Measurements from ENCODE around the gene ECEL1. TPM values are rescaled to one million over a fixed set of nuclear protein-coding genes. Genes with fewer than 3 reads are reported as not detected.

Gene ECEL1
- total RNA-seq, 2 donors from 2014 or later: 0.52 to 2.8 TPM

DNA sequence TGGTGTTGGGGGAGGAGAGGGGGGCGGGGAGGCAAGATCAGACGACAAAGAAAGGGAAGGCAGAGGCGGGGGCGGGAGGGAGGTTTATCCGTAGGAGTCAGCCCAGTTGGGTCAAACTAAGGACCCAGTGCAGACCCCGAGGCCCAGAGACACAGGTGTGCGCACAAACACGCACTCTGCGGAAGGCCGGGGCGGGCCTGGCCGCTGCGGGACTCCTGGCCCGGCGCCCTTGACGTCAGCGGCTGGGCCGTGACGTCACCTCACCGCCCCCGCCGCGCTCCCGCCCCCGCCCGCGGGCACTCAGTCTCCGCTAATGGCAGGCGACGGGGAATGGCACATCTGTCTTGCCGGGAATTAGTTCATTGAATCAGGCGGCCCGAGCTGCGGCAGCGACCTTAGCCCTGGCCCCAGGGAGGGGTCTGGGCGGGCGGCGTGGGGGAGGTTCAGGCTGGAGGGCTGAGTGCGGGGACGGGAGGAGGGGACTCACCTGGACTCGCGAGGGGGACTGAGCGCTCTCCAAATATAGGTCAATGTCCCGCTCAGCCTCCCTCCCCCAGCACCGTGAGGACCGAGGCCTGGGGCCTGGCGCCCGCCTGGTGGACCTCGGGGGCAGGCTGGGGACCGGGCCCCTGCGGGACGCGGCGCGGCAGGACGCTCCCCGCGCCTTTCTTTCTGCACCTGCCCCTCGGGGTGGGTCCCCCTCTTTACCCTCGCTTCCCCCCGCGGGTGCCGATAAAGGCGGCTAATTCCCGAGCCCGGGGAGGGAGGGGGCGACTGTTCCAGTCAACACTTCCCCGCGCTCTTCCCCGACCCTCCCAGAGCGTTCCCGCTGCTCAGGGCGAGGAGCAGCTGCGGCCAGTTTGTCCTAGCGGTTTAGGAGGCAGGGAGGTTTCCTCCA is 15.5 kb upstream of the ECEL1 start:
- no peak for DNase-seq (ENCODE audit: low spot score)
- intact Hi-C loops (cut with DNase I): no loop called here

DNA sequence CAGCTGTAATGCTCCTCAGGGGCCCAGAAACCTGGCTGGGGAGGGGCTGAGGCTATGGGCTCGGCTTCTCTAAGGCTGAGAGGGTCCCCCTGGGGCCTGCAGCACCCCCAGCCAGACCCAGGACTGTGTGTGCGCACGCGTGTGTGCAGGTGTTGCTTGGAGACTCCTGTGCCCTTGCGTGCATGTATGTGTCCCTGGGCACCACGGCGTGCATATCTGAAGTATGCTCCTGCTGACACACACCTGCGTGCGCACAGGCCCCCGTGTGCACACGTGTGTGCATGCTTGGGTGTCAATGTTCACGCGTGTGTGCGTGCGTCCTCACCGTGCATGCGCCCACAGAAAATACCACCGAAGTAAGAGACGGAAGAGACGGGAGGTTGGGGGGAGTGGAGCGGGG is 14.9 kb upstream of the ECEL1 start:
- intact Hi-C loops (cut with DNase I): no loop called here
- no peak for DNase-seq (ENCODE audit: low spot score)

GRCh38 chr2:232501794-232502390 is 14.3 kb upstream of the ECEL1 start:
- intact Hi-C loops (cut with DNase I): no loop called here
- DNase-seq (ENCODE audit: low spot score): no peak

DNA sequence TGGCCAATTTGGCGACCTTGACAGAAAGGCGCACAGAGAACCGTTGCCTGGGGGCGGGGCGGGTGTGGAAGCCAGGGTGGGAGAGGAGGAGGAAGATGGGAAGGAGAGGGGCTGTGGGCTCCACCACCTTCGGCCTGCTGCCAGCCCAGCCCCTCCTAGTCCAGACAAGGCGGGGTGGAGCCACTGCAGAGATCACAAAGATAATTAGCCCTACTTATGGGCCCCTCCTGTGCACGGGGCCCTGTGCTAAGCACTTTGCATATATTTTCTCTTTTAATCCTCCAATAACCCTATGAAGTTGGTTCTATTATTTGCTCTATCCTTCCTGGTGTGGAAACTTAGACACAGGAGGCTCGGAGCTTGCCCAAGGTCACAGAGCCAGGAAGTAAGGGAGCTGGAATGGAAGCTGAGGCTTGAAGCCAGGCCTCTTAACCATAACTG is 13.7 kb upstream of the ECEL1 start:
- no peak for DNase-seq (ENCODE audit: low spot score)
- intact Hi-C loops (cut with DNase I): no loop called here

GRCh38 chr2:232498452-232498851 is 10.8 kb upstream of the ECEL1 start:
- no peak for DNase-seq (ENCODE audit: low spot score)
- intact Hi-C loops (cut with DNase I): no loop called here

- intact Hi-C loops (cut with DNase I): no loop called here
- no peak for DNase-seq (ENCODE audit: low spot score)
Observed at GRCh38 chr2:232497348-232497747, 9.7 kb upstream of the ECEL1 start.

DNA sequence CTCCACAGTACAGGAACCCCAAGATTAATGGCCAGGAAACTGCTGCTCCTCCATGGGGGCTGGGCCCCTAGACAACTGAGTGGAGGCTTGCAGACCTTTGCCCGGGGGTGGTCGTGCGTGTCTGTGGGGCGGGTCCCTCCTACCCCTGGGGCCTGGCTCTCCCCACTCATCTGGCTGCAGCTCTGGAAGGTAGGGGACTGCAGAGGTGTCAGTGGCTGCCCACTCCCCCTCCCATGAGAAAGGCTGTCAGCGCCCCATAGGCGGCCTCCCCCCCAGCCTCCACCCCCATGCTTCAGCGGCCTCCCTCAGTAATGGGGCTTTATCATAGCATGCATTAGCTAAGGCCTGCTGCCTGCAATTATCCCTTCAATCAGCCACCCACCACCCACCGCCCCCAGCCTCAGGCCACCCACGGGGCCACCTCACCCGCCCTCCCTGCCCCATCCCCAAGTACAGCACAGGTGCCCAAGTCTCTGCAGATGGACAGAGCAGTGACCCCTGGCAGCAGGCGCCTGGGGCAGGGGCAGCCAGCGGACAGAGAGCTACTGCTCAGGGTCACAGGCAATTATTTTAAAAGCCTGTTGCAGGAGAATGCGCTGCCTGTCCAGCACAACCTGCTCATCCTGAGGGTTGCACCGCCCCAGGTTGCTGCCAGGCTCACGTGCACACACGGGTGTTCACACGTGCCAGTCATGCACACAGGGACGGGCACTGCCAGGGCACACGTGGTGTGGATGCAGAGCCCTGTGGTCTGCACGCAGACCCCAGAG is 9.1 kb upstream of the ECEL1 start:
- intact Hi-C loops (cut with DNase I): no loop called here
- no peak for DNase-seq (ENCODE audit: low spot score)

DNA sequence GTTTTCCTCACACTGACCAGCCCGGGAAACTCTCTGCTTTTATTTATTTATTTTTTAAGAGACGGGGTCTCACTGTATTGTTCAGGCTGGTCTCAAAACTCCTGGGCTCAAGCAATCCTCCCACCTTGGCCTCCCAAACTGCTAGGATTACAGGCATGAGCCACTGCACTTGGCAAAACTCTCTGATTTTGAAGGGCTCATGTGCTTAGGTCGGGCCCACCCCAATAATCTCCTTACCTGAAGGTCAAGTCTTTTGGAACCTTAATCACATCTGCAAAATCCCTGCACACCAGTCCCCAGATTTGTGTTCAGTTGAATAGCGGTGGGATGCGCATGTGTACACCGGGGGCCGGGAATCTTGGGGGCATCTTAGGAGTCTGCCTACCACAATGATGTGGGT is 7.7 kb upstream of the ECEL1 start:
- intact Hi-C loops (cut with DNase I): no loop called here
- DNase-seq (ENCODE audit: low spot score): no peak

- no peak for DNase-seq (ENCODE audit: low spot score)
- intact Hi-C loops (cut with DNase I): no loop called here
Observed at GRCh38 chr2:232494542-232494941, 6.9 kb upstream of the ECEL1 start.

- intact Hi-C loops (cut with DNase I): no loop called here
- DNase-seq (ENCODE audit: low spot score): peak; percentile 55
Observed at GRCh38 chr2:232493701-232494474, 6.3 kb upstream of the ECEL1 start.

- peak; percentile 66 for DNase-seq (ENCODE audit: low spot score)
- intact Hi-C loops (cut with DNase I): no loop called here
Observed at GRCh38 chr2:232492963-232493700, 5.5 kb upstream of the ECEL1 start.

DNA sequence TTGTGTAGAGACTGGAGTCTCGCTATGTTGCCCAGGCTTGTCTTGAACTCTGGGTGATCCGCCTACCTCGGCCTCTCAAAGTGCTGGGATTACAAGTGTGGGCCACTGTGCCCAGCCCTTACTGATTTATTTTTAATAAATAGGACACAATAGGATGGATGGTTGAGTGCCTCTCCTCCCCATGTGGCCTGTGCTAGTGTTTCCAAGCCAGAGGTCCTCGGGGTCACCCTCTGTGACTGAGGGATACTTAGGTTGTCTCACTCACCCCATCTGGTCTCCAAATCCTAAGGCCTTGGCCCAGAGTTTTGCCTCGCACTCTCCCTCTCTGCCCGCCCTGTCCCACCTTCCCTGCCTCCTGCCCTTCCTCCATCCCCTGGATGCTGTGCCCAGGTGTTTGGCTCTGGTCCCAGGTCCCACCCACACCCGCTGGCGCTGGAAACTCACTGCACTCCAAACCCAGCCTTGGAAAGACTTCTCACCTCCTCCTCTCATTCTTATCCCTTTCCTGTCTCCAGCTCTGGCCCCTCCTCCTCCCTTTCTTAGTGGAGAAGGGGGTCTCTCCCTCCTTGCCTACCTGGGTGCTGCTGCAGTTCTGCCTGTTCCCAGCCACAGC is 4.7 kb upstream of the ECEL1 start:
- intact Hi-C loops (cut with DNase I): no loop called here
- peak; percentile 59 for DNase-seq (ENCODE audit: low spot score)

- intact Hi-C loops (cut with DNase I): no loop called here
- peak; percentile 47 for DNase-seq (ENCODE audit: low spot score)
Observed at GRCh38 chr2:232491139-232491780, 3.6 kb upstream of the ECEL1 start.

DNA sequence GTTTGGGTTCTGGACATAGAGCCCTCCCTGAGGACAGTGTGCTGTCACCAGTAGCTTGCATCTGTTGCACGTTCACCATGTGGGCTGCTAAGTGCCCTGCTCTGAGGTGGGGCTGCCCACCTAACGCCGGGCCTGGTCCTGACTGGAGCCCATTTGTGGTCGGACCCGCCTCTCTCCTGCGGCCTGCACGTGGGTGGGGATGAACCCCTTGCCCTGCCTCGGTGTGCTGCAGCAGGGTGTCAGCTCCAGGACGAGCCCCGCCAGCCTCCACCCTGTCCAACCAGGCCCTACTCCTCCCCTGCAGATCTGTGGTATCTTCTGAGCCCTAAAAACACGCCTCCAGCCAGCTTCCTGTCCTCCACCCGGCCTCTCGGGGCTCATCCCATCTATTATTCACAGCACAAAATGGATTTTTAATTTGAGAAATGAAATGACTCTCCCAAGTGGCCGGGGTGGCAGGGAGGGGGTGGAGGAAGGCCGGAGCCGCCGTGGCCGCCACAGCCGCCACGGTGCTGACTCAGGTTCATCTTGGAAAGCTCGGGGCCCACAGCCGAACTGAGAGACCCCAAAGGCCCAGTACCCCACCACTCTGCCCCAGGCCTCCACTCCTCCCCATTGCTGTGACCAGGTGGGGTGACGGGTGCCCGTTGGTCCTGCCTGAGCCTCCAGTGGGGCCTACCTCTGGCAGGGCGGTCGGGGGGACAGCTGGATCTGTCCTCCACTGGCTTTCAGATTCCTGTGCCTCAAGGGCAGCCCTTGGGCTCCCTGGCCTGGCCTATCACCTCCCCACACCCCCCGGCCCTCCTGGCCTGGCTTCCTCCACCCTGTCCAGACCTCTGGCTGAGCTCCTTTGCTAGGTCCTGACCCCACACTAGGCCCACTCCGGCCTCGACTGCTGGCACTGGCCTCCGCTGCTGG is 2.8 kb upstream of the ECEL1 start:
- peak; percentile 77 for DNase-seq (ENCODE audit: low spot score)
- intact Hi-C loops (cut with DNase I): no loop called here

DNA sequence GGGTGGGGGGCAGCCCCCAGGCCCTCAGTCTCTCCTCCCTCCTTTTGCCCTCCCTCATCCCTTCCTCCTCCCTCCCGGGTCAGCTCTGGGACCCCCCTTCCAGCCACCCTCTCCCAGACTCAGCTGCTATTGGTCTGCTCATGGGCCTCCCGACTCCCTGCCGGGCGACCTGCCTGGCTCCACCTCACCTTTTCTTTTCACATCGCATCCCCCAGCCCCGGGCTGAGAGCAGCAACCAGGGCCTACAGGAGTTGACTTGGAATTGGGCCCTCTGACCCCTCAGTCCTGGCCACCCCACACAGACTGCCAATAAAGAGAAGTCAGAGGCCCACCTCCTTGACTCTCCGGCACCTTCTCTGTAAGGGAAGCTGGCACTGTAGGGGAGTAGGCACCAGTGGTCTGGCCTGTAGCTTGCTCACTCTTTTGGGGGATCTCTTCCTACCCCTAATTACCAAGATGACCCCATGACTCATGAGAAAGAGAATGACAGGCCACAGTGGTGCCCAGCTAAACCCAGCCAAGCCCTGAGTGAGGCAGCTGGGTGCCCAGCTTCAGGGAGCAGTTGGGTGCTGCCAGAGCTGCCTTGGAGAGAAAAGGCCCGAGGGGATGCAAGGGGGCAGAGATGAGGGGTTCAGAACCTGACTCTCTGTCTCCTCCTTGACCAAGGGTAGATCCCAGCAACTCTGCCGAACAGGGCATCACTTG is 2.0 kb upstream of the ECEL1 start:
- intact Hi-C loops (cut with DNase I): no loop called here

GRCh38 chr2:232488721-232489300 is 1.2 kb upstream of the ECEL1 start:
- DNase-seq (ENCODE audit: low spot score): peak; percentile 71
- intact Hi-C loops (cut with DNase I): no loop called here

More for the DNA sequence above, 2.0 kb upstream of the ECEL1 start:
- DNase-seq (ENCODE audit: low spot score): peak; percentile 65

Measured in posterior vena cava (tissue), 2 donors.